T47D (cell line): Measurements from ENCODE around the gene CDIPT.

ENCODE experiments used
- DNase-seq, 2 experiments: peaks; one replicate each; pipeline versions ENCODE4 v3.0.0 to v3.0.0-alpha.2; 2011 to 2012; ENCODE audit warnings: low read depth in 1 of 2, low spot score in 1 of 2
- JUND ChIP-seq: IDR thresholded peaks from 2 replicates; pipeline ENCODE4 v1.6.1; 2012; ENCODE audit warnings: low read depth
- in situ Hi-C: cut with HindIII; loops from 2 replicates; pipeline ENCODE4 v1.10.0; 2016; ENCODE audit warnings: low sequenced_read_pairs, low pct_unique_long_range_greater_than_20kb

CDIPT gene

DNA sequence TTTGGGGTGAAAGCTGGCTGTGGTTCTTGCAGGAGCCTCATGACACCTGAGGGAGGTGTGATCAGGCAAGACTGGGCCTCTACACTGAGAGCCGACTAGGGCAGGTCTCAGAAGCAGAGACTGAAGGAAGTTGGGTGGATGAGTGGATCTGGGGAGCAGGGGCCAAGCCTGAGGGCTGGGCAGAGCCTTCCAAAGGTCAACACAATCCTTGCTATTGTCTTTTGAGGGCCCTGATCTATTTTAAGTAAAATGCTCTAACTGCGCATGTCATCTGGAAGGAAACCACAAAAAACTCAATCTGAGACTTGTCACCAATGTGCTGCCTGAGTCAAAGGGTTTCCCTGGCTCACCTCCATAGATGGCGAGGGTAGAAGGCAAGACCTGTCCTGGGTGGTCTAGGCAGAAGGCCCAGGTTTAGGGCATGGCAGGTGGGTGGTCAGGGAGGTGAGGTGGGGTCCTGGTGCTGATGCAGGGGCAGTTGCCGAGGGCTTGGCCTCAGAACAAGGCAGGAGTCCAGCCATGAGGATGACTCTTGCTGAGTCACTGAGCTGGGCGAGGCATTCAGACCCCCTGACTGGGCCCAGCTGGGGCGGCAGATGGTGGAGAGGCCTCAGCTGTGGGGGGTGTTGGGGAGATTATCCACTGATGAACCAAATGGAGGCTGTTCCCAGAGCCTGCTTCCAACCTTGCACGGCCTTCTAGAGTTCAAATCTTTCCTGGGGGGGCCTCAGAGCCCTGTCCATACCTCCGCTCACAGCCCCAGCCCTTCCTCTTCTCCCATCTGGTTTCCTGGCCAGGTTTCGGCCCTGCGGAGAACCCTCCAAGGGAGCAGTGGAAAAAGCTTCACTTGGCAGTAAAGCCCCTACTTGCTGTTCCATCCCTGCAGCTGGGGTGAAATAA, 37.6 kb downstream of the CDIPT start:
- in situ Hi-C loops: no loop called here
- no peak for TF ChIP-seq JUND
- DNase-seq: no peak

GRCh38 chr16:29824589-29825144, 38.4 kb downstream of the CDIPT start:
- no peak for TF ChIP-seq JUND
- no peak for DNase-seq
- in situ Hi-C loops: no loop called here

DNA sequence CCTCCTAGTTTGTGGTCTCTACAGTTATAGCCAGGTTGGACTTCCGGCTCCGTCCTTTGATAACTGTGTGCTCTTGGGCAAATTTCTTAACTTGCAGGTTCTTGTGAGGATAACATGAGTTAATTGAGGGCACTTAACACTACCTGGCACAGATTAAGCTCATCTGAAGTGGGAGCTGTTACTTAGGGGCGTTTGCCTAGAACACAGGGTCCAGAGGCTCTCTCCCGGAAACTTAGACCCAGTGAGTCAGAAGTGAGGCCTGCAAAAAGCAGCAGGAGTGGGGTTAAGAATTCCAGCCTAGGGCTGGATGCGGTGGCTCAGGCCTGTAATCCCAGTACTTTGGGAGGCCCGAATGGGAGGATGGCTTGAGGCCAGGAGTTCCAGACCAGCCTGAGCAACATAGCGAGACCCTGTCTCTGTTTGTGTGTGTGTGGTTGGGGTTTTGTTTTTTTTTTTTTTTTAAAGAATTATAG, 41.3 kb downstream of the CDIPT start:
- no peak for DNase-seq
- TF ChIP-seq JUND: no peak
- in situ Hi-C loops: no loop called here

GRCh38 chr16:29820730-29821642, 42.0 kb downstream of the CDIPT start:
- no peak for DNase-seq
- TF ChIP-seq JUND: no peak
- in situ Hi-C loops: no loop called here

DNA sequence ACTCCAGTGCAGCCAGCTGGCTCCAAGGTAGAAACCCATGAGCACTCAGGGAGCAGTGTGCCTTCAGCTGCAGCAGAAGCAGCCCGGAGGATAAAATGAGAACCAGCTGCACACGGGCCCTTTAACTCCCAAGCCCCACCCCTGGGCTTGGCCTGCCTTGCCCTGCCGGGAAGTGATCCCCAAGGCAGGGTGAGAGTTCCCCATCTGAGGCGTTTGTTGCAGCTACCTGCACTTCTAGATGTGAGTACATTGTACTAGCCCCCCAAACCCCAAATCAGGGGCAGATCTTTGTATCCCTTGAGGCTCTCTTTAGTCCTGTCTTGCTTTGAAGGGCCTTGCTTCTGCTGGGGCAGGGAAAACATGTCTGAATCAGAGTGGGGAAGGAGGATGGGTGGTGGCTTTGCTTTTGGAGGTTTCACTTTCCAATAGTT, 42.7 kb downstream of the CDIPT start, which contains the start of gene MVP:
MVP (plus strand) TSS at position 192 of the 431 bp plus-strand sequence. CDS start 10,088 bp downstream, outside the sequence.
- DNase-seq: peak; percentile 62 to 80
- TF ChIP-seq JUND: no peak
- in situ Hi-C loops: no loop called here

DNA sequence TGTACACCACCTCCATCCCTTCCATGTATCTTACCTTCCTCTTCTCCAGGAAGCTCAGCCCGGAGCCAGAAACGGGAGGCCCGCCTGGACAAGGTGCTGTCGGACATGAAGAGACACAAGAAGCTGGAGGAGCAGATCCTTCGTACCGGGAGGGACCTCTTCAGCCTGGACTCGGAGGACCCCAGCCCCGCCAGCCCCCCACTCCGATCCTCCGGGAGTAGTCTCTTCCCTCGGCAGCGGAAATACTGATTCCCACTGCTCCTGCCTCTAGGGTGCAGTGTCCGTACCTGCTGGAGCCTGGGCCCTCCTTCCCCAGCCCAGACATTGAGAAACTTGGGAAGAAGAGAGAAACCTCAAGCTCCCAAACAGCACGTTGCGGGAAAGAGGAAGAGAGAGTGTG, 43.5 kb downstream of the CDIPT start:
- in situ Hi-C loops: no loop called here
- peak in 1 of 2 experiments; percentile 50 for DNase-seq
- no peak for TF ChIP-seq JUND

DNA sequence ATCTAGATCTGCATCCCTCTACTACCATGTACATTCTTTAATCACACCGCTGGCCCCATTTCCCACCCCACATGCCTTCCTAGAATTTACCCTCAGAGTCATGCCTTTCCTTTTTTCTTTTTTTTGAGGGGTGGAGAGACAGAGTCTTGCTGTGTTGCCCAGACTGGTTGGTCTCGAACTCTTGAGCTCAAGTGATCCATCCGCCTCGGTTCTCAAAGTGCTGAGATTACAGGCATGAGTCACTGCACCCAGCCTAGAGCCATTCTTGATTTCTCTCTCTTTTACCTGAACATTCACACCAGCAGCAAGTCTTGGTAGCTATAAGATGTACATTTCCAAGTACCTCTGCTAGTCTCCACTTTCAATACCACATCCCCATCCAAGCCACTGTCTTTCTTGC, 44.9 kb downstream of the CDIPT start:
- TF ChIP-seq JUND: no peak
- in situ Hi-C loops: no loop called here
- no peak for DNase-seq

GRCh38 chr16:29816694-29817441, 46.2 kb downstream of the CDIPT start:
- peak; percentile 51 to 74 for DNase-seq
- in situ Hi-C loops: no loop called here

GRCh38 chr16:29815793-29816693, 47.0 kb downstream of the CDIPT start, which contains the start of gene PAGR1:
Gene PAGR1 (plus strand): TSS chr16:29816152. CDS start chr16:29816526, 374 bp downstream.
- in situ Hi-C loops: no loop called here
- TF ChIP-seq JUND: no peak
- DNase-seq: peak; percentile 97 to 99

More at GRCh38 chr16:29816694-29817441, 46.2 kb downstream of the CDIPT start:
- no peak for TF ChIP-seq JUND

GRCh38 chr16:29815032-29815721, 47.8 kb downstream of the CDIPT start:
- no peak for DNase-seq
- in situ Hi-C loops: no loop called here
- TF ChIP-seq JUND: no peak
